Chondrocyte (in vitro differentiated cells): Measurements from ENCODE around the gene YBX3. TPM values are rescaled to one million over a fixed set of nuclear protein-coding genes. Genes with fewer than 3 reads are reported as not detected.
A peak's percentile ranks its signal among the peaks of the same experiment; 100 is the strongest.

ENCODE experiments used
- DNase-seq: peaks from one replicate; pipeline ENCODE4 v3.0.0; 2021; ENCODE audit warnings: mixed read lengths, low spot score
- H3K27ac Mint-ChIP-seq: one replicate; pipeline ENCODE4 v1.8.0; 2021; ENCODE audit warnings: mild to moderate bottlenecking, moderate library complexity, mixed read lengths; ENCODE audit not compliant: unreplicated experiment
- H3K27me3 Mint-ChIP-seq: 2 replicates; pipeline ENCODE4 v1.8.0; 2021; ENCODE audit warnings: low read depth, mixed read lengths
- H3K36me3 Mint-ChIP-seq: 2 replicates; pipeline ENCODE4 v1.8.0; 2021; ENCODE audit warnings: low read depth, mixed read lengths
- H3K4me1 Mint-ChIP-seq: 2 replicates; pipeline ENCODE4 v1.8.0; 2021; ENCODE audit warnings: low read depth, mild to moderate bottlenecking, mixed read lengths
- H3K4me3 Mint-ChIP-seq: one replicate; pipeline ENCODE4 v1.8.0; 2021; ENCODE audit warnings: mild to moderate bottlenecking, moderate library complexity, mixed read lengths; ENCODE audit not compliant: unreplicated experiment
- H3K9me3 Mint-ChIP-seq: 2 replicates; pipeline ENCODE4 v1.8.0; 2021; ENCODE audit warnings: low read depth, mixed read lengths
- CTCF ChIP-seq: fragments of 200-600 bp; sonication (generic); IDR thresholded peaks from 2 replicates; pipeline ENCODE4 v1.5.0; 2021; ENCODE audit warnings: antibody characterized with exemption, mild to moderate bottlenecking, moderate library complexity
- total RNA-seq: library from RNA; stranded (reverse); gene quantifications from 3 replicates; pipeline ENCODE4 v1.2.1, GENCODE V29; 2021

YBX3 gene
- total RNA-seq, 1 donor from 2014 or later, result 249 TPM

- peak; percentile 100 for TF ChIP-seq CTCF
- H3K4me1 Mint-ChIP-seq, result peaks cover 6% of the 10 kb centered on the region
- peaks cover 3% of the 10 kb centered on the region for H3K9me3 Mint-ChIP-seq
- no peak for DNase-seq
- H3K27me3 Mint-ChIP-seq, result peaks cover 16% of the 10 kb centered on the region
- peak within 1 kb of the TSS; percentile 73 for H3K4me3 Mint-ChIP-seq
- no peak within 1 kb of the TSS for H3K27ac Mint-ChIP-seq
- H3K36me3 Mint-ChIP-seq, result no peaks in the 10 kb centered on the region
Measured at GRCh38 chr12:10673659-10674384, 49.3 kb downstream of the YBX3 start, which contains the start of gene STYK1. TSS of gene STYK1 (minus strand) at chr12:10674052. CDS start at chr12:10634618, 39,434 bp downstream.

DNA sequence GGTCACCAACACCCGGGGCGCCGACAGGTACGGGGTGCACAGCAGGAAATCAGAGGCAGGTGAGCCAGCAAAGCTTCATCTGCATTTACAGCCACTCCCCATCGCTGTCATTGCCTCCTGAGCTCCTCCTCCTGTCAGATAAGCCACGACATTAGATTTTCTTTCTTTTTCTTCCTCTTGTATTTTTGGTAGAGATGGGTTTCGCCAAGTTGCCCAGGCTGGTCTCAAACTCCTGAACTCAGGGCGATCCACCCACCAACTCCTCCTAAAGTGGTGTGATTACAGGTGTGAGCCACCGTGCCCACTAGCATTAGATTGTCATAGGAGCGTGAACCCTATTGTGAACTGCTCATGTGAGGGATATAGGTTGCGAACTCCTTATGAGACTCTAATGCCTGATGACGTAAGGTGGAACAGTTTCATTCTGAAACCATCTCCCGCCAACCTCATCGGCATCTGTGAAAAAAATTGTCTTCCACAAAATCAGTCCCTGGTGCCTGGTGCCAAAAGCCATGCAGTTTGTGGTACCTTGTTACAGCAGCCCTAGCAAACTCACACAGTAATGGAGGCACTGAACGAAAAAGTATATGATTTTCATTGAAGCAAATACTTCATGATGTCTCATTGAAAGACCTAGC, 50.8 kb downstream of the YBX3 start:
- Mint-ChIP-seq H3K27me3 (peaks cover 16% of the 10 kb centered on the region), H3K4me1 (peaks cover 6% of the 10 kb centered on the region), H3K9me3 (peaks cover 3% of the 10 kb centered on the region), H3K27ac (no peak overlapping the region), H3K36me3 (no peaks in the 10 kb centered on the region), H3K4me3 (no peak overlapping the region)
- no peak for DNase-seq
- no peak for TF ChIP-seq CTCF

DNA sequence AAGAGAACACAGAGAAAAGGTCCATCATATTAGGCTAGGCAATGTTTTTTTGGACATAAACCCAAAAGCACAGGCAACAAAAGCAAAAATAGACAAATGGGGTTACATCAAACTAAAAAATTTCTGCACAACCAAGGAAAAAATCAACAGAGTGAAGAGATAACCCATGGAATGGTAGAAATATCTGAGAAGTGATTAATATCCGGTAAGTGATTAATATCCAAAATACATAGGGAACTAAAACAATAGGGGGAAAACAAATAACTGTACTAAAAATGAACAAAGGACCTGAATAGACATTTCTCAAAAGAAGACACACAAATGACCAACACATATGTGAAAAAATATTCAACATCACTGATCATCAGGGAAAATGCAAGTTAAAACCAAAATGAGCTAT, 53.6 kb downstream of the YBX3 start:
- no peak for TF ChIP-seq CTCF
- Mint-ChIP-seq H3K27me3 (peaks cover 13% of the 10 kb centered on the region), H3K4me3 (no peak overlapping the region), H3K27ac (no peak overlapping the region), H3K36me3 (no peaks in the 10 kb centered on the region), H3K4me1 (peaks cover 6% of the 10 kb centered on the region), H3K9me3 (peaks cover 3% of the 10 kb centered on the region)
- DNase-seq, result no peak

- H3K27me3 Mint-ChIP-seq, result peaks cover 11% of the 10 kb centered on the region
- H3K4me3 Mint-ChIP-seq, result no peak overlapping the region
- TF ChIP-seq CTCF, result no peak
- DNase-seq, result no peak
- peaks cover 1% of the 10 kb centered on the region for H3K4me1 Mint-ChIP-seq
- no peaks in the 10 kb centered on the region for H3K36me3 Mint-ChIP-seq
- H3K27ac Mint-ChIP-seq, result no peak overlapping the region
- H3K9me3 Mint-ChIP-seq, result peaks cover 3% of the 10 kb centered on the region
Measured at GRCh38 chr12:10668526-10668925, 54.6 kb downstream of the YBX3 start.

DNA sequence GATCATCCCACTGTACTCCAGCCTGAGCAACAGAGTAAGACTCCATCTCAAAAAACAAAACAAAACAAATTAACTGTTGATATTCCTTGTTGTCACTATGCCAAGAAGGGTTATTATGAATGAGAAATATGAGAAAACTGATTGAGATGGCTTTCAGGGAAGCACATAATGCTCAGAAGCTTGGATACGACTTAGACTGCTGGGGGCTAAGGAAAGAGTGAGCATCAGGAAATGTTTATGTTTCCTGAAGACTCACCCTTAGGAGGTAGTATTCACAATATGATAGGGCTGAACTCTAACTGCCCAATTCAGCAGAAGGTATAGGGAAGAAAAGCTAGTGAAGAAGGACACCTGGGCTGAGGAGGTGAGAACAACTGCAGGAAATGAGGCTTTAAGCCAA, 55.5 kb downstream of the YBX3 start:
- Mint-ChIP-seq H3K36me3 (no peaks in the 10 kb centered on the region), H3K27ac (no peak overlapping the region), H3K4me1 (no peaks in the 10 kb centered on the region), H3K4me3 (no peak overlapping the region), H3K27me3 (peaks cover 9% of the 10 kb centered on the region), H3K9me3 (peaks cover 3% of the 10 kb centered on the region)
- no peak for TF ChIP-seq CTCF
- no peak for DNase-seq
